Measurements from ENCODE around the gene RUNX3.

Gene RUNX3

GRCh38 chr1:24946861-24947658, 17.0 kb upstream of the RUNX3 start:
- DNase-seq (ENCODE audit: low spot score), result peak; percentile 70

DNA sequence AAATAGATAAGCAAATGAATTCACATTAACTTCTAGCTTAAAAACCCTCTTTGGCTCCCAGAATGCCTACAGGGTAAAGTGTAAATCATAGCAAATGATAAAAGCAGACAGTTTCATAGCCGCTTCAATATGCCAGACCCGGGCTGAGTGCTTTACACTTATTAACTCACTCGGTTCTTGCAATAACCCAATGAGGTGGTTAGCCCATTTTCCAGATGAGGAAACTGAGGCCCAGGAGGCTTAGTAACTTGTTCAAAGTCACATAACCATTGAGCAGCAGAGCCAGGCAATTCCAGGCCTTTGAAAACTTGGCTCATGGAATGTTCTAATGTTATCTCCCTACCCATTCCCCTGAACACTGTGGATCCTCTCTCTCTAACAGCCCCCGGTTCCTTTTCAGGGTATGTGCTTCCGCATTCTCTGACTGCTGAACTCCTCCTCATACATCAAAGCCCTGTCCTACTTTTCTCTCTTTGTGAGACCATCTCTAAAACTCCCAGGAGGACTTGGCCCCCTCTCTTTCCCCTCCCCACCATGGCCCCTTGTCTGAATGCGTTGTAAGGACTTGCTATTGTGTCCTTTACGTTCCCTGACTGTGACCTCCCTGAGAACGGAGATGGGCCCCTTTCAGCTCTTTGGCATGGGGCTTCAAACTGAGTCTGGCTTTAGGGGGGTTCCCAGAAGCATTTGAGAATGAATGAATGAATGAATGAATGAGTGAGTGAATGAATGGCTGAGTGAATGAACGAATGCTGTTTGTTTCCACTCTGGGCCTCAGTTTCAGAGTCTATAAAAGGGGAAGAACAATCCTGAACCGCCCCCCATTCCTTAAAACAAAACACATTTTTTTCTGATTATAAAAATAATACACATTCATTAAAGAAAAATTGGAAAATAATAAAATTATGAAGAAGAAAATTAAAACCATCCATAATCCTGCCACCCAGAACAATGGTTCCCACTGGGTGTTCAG, 15.6 kb upstream of the RUNX3 start:
- no peak for DNase-seq (ENCODE audit: low spot score)

GRCh38 chr1:24944318-24944717, 14.2 kb upstream of the RUNX3 start:
- DNase-seq (ENCODE audit: low spot score), result no peak

DNA sequence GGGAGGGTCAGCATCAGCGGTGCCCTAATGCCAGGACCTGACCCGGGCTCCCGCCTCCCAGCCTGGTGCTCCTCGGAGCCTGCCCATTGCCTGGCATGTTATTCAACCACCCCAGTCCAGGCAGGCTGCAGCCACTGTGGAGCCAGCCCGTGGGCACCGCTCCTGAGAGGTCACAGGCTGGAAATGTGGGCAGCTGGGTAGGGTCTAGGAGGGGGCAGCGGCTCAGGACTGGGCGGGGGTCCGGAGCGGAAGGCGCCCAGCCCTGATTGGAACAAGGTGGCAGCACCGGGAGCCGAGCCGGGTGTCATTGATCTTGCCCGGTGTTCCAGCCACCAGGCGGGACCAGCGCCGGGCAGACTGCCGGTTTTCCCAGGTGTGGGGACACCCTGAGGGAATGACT, 12.7 kb upstream of the RUNX3 start:
- no peak for DNase-seq (ENCODE audit: low spot score)

GRCh38 chr1:24941564-24941963, 11.5 kb upstream of the RUNX3 start:
- no peak for DNase-seq (ENCODE audit: low spot score)

GRCh38 chr1:24940231-24940630, 10.2 kb upstream of the RUNX3 start:
- DNase-seq (ENCODE audit: low spot score), result no peak

DNA sequence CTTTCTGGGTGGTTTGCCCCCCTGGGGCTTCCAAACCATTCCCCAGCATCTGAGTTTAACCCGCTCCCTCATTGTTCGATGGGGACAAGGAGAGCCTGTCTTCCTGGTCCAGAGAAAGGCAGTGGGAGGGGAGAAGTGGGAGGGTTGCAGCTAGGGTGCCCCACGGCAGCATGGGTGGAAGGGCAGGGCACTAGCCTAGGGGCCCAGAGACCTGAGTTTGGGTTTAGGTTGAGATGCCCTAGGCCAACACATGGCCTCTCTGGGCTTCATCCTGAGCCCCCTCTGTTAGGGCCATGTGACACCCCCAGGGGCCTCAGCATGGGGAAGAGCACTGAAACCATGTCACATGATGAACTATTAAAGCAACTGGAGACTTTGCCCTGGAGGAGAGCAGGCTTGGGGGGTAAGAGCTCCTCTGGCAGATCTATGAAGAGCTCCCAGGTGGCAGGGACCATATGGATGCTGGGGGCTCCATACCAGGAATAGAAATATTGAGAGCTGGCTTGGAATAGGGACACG, 9.7 kb upstream of the RUNX3 start:
- DNase-seq (ENCODE audit: low spot score), result no peak

DNA sequence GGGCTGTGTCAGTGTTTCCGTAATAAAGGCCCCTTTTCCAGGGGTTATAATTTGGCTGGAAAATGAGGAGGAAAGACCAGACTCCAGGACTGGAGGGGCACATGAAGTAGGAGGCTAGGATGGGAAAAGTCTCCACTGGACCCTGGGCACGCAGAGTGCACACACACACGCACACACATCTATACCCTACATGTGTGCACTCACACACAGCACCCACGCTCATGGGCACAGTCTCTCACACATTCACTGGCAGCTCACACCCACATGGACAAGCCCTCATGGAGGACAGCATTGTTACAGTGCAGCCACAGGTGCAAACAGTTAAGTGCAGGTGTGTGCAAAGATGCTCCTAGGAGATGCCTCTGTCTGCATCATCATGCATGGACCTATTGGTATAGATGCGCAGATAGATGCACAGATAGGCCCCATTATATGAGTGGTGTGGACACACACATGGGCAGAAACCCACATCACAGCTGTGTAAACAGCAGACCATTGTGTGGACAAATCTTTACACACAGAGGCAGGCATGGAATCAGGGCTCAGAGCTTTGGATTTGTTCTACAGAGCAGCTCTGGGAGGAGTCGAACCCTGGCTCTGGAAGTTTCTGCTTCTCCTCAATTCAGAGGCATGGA, 9.1 kb upstream of the RUNX3 start:
- DNase-seq (ENCODE audit: low spot score), result no peak

DNA sequence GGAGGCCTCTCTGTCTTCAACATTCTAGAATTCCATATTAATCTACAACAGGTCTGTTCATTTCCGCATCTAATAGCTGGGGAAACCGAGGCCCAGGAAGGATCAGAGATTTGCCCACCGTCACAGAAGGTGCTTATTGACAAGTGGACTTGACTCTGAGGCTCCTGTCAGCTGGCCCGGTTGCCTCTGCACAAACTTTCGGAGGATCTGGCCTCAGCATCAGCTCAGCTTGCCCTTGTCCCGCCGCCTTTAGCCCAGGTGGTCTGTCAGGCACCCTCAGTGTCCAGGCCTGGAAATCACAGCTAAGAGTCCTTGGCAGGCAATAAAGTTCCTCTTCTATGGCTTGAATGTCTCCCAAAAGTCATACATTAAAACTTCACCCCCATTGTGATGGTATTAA, 8.2 kb upstream of the RUNX3 start:
- DNase-seq (ENCODE audit: low spot score), result no peak

- DNase-seq (ENCODE audit: low spot score), result no peak
Observed at GRCh38 chr1:24936684-24937083, 6.6 kb upstream of the RUNX3 start.

GRCh38 chr1:24935615-24936484, 5.8 kb upstream of the RUNX3 start:
- DNase-seq (ENCODE audit: low spot score), result no peak

DNA sequence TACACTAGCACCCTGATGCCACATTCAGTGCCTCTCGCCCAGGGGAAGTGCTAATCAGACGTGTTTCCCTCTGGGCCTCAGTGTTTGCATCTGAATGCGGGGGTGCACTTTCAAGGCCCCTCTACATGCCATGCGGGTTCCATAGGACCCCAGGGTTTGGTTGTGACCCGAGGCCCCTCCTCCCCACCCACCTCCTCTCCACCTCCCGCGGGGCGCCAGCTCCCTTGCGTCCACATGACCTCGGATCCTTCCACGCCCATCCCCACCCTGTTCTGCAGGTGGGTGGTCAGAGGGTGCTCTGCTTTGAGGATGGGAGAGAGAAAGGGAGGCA, 5.1 kb upstream of the RUNX3 start:
- no peak for DNase-seq (ENCODE audit: low spot score)

DNA sequence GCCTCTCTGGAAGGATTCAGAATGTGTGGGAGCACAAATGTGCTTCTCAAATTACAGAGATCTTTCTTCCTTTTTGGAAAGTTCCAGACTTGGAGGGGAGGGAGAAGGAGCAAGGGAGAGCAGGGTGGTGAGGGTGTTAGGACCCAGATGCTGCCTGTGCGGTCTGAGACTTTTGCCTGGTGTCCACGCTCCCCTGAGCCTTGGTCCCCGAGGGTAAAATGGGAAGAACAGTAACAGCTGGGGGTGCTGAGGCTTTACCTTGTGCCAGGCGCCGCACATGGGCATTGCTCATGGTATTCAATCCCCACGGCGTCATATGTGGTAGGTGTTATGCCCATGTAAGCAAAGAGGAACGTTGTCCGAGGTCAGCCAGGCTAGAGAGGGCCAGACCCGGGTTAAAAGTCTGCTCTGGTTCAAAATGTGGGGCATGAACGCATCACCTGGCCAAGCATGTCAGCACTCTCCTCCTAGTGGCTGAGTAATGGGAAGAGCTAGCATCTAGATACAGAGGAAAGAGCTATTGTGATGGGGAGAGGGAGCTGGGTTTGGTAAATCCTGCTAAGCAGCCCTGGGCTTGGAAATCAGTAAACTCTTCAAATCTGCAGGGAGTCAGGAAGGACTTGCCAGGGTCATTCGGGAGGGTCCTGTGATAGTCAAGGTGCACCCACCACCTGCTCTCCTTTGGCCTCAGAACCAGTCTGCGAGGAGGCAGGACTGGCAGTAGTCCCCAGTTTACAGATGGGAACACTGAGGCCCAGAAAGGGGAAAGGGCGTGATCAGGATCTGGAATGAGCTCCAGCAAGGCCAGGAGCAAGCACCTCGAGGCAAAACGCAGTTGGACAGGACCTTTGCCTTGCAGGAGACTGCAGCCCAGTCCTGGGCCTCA, 4.5 kb upstream of the RUNX3 start:
- no peak for DNase-seq (ENCODE audit: low spot score)

- DNase-seq (ENCODE audit: low spot score), result no peak
Observed at GRCh38 chr1:24933468-24933867, 3.4 kb upstream of the RUNX3 start.

DNA sequence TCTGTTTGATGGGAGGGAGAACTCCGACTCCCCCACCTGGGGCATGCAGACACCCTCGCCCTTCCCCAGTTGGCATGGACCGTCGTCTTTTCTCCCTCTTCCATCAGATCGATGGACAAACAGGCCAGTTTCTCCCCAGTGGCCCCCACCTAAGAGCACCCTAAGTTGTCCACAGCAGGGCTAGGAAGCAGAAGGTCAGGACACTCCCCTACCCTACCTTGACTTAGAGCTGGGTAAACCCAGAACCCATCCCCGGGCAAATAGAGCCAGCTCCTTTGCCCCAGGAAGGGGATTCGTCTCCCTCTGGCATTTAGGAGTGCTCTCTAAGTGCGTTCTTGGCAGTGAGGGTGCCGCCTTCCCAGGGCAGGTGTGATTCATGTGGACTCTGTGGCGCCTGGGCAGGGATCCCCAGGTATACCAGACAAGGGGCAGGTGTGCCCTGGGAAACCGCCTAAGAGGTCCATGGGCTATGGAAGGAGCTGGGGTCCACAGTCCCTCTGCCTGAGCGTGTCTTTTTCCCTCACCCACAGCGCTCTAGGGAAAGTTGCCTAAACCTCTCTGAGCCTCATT, 2.7 kb upstream of the RUNX3 start:
- DNase-seq (ENCODE audit: low spot score), result no peak

DNA sequence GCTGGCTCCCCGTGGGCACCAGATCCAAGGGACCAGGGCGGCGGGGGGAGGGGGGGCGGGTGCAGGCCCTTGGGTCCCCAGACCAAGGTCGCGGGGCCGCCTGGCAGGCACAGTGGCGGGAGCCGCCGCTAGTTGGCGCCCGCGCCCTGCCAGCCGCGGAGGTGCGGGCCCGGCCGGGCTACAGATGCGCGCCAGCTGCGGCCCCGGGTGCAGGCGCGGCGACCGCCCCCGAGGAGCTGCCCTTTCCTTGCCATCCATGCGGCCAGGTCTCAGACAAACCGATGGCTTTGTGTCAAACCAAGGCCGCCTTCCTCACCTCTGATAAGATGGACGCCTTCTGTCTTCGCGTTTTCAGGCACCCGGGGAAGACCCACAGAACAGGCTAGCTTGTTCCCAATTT, 2.2 kb upstream of the RUNX3 start:
- peak; percentile 91 for DNase-seq (ENCODE audit: low spot score)

DNA sequence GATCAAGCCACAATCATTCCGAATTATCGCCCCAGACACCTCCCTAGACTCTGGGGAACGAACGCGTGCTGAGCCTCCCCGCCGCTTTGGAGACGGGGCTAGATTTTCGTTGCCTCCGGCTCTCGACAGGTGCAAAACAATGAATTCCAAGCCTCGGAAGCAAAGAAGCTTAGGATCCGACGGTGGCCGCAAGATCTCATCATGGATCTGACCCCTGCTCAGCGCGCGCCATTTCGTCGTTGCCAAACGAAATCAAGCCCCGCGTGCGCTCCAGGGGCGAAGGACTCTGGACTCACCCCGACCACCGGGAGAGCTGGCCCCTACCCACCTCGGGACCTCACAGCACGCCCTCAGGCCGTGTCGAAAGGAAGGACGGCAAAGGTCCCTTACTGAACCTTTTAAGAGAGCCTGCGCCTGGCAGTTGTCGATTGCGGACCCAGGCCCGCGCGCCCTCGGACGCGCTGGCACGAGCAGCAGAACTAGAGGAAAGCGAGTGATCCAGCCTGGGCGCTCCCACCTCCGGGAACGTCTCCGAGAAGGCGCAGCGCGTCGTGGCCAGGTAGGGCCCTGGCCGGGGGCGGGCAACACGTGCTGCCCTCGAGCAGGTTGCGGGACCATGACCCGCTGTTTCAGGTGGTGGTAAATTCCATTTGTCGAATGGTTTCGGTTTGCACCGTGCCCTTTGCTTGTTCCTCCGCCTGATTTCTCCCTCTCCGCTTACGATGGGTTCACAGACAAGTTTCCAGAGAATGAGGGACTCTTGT, 1.6 kb upstream of the RUNX3 start:
- DNase-seq (ENCODE audit: low spot score), result no peak

GRCh38 chr1:24931146-24931467, 1.0 kb upstream of the RUNX3 start:
- no peak for DNase-seq (ENCODE audit: low spot score)

DNA sequence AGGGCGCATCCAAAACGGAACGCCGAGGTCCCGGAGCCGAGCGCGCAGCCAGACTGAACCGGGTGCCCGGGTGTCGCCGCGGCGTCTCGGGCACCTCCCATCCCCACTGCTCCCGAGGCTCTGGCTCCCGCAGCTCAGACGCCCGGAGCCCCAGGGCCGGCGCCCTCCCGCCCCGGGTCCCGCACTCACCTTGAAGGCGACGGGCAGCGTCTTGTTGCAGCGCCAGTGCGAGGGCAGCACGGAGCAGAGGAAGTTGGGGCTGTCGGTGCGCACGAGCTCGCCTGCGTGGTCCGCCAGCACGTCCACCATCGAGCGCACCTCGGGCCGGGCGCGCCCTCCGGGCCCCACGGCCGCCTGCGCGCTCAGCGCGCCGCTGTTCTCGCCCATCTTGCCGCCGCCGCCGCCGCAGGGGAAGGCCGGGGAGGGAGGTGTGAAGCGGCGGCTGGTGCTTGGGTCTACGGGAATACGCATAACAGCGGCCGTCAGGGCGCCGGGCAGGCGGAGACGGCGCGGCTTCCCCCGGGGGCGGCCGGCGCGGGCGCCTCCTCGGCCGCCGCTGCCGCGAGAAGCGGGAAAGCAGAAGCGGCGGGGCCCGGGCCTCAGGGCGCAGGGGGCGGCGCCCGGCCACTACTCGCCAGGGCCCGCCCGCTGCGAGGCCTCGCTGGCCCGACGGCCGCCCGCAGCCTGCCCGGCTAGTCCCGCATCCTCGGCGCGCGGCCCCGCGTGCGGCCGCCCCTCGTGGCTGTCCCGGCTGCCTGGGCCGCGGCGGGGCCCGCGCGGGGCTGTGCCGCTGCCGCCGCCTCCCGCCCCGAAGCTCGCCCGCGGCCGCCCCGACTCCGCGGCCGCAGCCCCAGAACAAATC, 447 bp downstream of the RUNX3 start:
- peak; percentile 76 for DNase-seq (ENCODE audit: low spot score)
